ENCODE data around the gene GJD3. TPM values are rescaled to one million over a fixed set of nuclear protein-coding genes. Genes with fewer than 3 reads are reported as not detected.

GJD3 gene
- polyA plus RNA-seq, 12 donors: 0.26 TPM; not detected in 11

DNA sequence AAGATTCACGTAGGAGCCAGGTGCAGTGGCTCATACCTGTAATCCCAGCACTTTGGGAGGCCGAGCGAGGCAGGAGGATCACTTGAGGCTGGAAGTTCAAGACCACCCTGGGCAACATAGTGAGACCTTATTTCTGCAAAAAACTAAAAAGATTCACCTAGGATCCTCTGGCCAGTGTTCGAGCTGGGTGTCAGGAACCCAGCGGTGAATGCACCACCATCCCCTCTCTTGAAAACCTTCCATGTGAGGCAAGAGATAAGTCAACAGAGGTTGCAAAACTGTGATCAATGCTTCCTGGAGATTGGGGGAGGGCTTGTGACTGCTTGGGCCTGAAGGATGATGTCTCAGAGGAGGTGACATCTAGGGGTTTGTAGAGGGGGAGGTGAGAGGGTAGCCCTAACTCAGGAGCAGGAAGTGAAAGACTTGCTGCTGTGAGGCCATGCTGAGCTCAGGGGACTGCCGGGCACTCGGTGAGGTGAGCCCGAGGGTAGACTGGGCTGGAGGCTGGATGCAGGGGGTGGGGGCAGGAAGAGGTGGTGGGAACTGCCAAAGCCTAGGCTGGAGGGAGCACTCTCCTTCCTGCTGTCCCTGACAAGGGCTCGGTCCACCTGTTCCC, 11.7 kb downstream of the GJD3 start:
- DNase-seq: no peak

DNA sequence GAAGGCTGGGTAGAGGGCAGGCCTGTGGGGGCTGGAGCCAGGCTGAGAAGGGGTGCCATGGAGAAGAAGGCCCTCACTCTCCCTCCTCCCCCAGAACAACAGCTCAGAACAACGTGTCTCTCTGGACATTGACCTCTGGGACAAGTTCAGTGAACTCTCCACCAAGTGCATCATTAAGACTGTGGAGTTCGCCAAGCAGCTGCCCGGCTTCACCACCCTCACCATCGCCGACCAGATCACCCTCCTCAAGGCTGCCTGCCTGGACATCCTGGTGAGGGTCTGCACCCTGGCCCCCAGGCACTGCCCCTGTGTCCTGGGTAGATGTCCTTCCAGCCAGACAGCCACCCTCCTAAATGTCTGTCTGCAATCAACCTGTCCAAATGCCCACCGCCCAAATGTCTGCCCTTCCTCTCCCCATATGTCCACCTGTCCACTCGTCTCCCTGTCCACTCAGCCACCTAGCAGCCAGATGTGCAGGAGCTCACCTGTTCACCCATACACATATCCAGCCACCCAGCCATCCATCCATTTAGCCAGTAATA, 12.2 kb downstream of the GJD3 start:
- DNase-seq: no peak

DNA sequence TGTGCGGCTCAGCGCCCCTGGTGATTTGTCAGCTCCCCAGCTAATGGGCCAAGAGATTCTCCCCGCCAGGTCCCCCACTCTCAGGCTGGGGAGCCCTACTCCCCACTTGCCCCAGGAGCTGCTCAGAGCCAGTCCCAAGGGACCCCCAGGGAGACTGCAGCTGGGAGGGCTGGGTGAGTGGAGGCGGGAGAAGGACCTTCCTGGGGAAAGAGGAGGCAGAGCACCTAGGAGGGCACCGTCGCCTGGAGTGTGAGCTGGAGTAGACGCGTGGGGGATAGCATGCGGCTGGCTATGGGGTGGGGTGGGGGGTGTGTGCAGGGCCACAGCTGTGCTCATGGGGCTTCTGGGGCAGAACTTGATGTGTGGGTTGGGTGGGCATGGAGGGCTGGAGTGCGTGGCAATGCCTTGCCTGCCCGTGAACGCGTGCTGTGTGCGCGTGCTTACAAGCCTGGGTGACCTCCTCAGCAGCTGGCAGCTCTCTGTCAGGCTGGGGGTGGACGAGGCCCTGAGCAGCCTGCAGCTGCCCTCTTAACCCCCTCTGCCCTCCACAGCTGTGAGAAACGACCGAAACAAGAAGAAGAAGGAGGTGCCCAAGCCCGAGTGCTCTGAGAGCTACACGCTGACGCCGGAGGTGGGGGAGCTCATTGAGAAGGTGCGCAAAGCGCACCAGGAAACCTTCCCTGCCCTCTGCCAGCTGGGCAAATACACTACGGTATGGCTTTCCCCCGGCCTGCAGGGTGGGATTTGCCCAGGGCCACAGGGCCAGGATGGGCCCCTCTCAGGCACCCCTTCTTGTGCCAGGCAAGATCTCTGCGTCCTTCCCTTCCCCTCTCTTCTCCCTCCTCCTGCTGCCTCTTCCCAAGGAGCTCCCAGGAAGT, 12.9 kb downstream of the GJD3 start:
- no peak for DNase-seq

DNA sequence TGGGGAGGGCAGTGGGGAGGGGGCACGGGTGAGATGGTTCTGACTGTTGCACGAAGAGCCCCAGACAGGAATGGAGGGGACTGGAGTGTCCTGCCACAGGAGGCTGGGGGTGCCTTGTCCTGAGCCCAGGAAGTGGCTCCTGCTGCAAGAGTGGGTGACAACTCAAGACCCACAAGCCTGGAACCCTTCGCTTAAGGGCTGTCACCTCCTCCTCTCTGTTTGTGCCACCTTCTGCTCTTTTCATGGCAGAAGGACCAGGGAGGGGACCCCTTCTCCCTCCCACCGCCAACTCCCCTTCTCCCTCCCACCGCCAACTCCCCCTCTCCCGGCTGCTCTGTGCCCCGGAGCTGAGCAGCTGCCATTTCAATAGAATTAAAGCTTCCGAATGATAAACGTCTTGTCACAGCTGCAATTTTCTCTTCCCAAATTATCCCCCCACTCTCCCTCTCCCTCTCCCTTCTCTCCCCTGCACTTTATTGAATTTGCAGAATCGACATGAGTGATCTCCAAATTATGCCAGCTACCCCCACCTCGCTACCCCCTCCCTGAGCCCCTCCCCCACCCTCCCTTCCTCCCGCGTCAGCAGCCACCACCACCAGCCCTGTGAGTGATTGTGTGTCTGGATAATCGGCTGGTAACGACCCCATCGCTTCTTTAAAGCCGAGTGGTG, 13.7 kb downstream of the GJD3 start:
- DNase-seq: no peak

DNA sequence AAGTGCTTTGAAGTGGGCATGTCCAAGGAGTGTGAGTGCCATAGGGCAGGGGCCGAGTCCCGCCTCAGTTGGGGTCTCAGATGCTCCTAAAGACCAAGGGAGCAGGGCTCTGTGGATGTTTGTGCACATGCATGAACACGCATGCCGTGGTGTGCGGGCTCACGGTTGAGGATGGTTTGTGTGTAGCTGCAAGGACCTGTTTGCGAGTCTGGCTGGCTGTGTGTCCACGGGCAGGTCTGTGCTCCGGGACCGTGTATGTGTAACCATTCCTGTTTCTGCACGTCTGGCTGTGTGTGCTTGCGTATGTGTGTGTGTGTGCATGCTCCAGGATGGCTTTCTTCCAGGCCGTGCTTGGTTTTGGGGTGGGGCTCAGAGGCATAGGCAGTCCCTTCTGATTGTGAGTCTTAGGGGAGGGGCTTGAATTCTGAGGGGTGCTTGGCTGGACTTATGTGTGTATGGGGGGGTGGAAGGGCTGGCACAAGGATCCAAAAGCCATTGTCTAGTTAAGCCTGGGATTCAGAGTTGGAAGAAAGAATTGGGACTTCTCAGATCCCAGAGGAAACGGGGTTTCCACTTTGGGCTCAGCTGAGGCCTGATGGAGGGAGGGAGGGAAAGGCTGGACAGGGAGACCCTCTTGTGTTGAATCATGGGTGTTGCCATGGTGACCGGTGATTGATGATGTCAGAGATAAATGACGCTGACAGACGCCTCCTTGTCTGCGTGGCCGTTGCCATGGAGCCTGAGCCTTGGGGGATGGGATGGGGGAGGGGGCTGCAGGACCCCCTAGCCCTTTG, 14.4 kb downstream of the GJD3 start:
- DNase-seq: no peak

DNA sequence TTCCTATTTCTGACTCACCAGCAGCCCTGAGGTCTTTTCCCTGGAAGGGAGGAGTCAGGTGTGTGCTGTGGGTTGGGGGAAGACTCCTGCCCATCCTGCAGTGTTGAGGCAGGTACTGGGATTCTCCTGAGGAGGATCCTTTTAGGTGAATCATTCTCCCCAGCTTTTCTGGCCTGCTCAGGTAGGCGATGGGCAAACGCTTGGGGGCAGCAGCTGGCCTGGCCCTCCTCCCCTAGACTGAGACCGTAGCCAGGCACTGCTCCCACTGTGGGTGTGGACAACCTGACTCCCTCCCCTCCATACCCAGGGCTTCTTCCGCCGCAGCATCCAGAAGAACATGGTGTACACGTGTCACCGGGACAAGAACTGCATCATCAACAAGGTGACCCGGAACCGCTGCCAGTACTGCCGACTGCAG, 15.1 kb downstream of the GJD3 start:
- DNase-seq: no peak

DNA sequence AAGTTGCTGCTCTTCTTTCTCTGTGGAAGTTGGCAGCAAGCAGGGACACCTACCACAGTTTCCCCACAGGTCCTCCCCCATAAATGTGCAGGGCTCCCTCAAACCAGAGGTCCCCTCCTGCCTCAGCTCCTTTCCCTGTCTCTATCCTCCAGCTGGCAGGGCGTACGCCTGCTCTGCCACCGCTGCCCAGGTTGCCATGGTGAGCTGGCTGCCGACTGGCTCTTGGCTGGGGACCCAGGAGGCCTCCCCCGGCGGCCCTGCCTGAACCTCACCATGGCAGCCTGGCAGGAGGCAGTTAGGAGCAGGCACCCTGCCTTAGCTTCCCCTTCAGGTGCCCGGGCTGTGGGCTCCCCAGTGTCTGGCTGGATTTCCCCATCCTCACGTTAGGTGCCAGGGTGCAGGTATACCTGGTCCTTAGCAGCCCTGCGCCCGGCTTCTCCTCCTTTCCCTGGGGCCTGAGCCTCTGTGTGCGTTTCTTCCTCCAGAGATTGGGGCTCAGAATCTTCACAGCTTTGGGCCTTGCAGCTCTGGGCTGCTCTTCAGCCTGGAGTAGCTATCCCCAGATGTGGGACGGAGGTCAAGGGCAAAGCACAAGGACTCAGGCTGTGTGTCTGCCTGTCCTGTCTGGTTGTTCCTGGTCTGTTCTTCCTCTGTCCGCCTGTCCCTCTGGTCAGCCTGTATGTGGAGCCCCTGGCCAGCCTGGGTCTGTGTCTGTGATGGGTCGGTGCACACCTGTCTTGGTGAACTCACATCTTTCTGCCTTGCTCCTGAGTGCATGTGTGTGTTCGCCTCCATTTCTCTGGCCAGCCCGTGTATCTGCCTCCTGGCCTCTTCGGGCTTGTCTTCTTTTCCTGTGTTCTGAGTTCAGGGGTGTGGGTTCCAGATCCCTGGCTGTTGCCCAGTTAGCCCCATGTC, 15.7 kb downstream of the GJD3 start:
- DNase-seq: no peak

DNA sequence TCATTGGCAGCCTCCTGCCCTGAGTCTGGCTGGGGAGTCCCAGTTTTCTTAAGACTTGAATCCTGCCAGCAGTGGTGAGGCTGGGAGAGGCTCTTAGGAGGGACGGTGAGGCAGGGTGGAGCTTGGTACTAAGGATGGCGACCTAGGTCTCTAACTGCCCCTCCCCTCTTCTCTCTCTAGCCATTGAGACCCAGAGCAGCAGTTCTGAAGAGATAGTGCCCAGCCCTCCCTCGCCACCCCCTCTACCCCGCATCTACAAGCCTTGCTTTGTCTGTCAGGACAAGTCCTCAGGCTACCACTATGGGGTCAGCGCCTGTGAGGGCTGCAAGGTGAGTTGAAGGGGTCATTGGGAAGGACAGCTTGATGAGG, 16.4 kb downstream of the GJD3 start:
- no peak for DNase-seq

DNA sequence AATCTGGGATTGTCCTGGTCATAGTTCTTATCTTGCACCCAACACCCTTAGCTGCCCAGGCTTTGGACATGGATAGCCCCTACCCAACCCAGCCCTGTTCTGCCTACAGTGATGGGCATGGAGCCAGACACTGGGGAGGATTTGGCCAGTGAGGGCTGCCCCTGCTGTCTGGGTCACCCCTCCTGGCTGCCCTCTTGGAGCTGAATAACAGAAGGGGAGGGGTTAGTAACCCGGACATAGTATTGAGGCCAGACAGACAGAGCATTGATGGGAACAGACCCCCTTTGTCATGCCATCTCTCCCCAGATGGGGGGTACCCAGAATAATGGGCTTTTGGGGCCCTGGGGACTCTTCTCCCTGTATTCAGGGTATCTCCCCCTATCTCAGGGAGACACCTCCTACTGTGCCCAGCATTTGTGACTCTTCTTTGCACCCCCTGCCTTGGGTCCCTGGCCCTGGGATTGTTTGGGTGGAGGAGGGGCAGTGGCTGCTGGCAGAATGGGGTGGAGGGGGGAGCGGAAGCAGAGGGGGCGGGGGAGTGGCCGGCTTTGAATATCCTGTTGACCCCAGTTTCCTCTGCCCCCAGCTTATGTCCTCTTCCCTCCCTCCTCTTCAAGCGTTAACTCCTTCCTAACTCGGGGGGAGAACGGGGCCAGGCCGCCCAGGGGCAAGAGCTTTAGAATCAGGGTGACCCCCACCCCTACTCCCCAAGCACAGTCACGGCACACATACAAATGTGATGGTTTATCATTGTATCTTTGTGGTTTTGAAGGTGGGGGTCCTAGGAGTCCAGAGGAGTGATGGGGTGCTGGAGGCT, 17.0 kb downstream of the GJD3 start:
- no peak for DNase-seq

DNA sequence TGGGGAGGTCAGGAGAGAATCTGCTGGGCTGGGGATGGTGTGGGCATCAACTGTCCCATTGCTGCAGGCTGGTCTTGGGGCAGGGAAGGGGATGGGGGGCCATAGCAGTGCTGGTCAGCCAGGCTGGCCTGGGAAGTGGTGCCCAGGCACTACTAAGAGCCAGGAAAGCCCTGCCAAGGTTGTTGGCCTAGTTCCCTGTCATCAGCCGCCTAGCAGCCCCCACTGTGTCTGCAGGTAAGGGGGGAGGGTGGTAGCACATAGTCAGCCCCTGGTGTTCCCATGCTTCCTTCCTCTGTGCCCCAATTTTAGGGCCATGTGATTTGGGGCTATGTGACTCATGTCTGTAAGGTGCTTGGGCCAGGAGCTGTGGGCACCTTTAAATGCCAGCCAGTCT, 17.8 kb downstream of the GJD3 start:
- no peak for DNase-seq

DNA sequence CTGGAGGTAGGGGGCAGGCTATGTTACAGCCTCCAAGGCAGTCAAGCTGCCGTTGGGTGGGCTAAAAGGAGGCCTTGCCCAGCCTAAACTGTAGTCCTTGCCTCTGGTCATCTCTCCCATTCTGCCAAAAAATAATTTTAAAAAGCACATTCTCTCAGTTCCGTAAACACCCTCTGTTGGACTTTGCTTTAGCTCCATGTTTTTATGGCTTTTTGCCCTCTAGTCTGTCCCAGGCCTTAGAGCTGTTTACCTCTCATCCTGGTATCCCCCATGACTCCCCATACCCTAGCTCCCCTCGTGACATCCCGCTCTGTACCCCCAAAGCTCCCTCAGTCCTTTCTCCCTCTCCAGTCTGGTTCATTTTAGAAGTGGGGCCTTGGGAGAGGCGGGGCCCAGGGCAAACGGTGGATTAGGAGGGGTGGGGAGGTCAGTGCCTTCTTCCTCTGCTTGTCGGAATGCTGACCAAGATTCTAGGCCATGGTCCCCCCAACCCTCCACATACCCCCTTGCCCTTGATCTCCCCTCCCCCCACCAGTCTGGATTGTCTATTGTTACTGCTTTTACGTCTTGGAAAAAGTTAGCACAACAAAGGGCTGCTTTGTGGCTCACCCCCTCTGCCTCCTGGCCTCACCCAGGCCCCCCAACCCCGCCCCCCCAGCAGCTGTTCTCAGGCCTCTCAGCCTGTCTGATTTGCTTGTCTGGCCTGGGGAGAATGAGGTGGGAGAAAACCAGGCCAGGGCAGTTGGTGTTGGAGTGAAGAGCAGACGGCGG, 18.4 kb downstream of the GJD3 start:
- DNase-seq: no peak

DNA sequence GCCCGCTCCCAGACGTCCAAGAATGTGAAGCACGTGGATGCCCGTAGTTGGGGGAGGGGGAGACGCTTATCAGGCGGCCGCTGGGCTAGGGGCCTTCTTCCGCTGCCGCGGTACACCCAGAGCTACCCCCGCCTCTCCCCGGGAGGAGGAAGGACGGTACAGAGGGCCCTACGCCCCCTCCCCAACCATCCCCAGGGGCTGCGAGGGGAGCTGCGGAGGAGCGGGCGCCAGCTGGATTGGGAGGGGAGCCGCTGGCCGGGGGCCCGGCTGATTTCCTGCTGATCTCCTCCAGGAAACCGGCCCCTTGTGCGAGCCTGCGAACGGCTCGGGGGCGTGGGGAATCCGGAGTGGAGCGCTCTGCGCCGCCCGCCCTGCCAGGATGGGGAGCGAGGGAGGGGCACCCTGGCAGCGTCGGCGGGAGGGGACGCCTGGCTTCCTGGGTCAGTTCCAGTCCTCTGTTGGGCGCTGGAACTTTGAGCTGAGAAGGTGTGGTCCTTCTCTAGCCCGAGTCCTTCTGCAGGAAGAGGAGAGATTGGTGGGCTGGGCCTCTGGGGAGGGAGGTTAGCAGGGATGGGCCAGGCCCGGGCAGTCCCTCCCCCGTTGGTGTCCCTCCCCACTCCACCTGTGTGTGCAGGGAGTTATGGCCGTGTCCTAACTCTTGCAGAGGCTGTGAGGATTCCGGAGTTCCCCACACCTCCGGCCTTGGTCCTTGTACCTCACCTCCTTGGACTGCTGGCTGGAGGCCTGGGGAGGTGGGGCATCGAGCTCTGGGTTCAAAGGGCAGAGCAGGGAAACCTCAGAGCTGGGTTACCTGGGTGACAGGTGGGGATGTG, 19.2 kb downstream of the GJD3 start:
- peak; percentile 79 for DNase-seq

DNA sequence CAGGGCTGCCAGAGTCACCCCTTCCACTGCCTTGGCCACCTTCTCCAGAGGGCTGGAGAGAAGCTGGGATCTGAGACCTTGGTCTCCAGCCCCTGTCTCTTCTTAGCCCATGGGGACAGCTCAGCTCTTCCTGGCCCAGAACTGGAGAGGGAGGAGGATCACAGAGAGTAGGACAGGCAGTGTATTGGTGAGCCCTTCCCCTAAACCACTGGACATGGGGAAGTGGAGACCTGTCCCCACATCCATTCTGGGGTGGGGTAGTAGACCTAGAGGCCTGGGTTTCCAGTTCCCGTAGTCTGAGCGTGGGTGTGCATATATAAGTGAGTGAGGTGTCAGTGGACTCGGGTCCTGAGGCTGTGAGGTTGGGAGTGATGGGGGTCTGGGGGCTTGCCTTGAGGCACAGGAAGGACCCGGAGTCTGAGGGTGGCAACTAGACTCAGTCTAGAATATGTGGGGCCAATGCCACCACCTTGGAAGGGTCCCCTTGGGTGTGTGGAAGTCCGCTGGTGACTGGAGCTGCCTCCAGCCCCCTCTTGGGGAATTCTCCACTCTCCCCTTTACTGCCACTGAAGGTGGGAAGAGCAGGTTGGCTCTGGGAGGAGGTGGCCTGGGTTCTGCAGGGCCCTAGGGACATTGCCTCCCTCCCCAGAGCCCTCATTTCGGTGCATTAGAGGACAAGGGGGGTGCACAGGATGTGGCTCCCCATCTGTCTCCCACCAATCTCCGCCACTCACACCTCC, 19.9 kb downstream of the GJD3 start:
- DNase-seq: no peak

DNA sequence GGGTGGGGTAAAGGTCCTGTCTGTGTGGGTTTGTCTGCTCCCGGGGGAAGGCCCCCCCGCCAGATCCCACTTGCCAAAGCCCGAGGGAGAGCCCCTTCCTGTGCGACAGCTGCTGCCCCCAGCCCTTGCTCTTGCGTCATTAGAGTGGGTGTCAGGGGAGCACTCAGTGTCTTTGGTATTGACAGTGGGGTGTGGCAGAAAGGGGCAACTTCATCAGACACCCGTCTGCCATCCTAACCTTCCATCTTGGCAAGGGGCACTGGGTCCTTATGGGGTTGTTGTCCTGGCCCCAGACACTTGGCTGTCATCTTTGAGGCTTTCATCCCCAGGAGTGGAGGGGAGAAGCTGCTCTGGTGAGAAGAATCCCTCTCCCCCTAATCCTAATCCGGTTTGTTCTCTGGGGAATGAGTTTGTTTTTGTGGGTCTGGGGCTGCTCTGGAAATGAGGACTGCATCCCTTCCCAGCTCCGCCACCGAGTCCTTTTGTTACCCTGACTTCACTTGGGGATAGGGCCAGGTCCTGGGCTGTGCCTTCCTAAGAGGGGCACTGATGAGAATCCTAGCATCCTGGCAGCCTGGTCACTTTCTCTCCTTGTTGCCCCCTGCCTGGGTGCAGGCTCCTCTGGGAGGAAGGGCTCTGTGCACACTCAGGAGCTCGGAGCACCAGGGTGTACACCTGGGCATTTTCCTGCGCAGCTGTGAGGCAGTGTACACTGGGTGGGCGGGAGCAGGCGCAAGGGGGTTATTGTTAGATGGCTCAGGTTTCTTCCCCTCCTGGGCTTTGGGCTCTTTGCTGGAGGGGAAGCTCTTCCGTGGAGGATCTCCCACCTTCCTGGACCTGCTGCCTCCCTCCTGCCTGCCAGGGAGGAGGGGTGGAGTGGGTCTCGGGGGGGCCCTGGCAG, 21.1 kb downstream of the GJD3 start:
- DNase-seq: no peak

DNA sequence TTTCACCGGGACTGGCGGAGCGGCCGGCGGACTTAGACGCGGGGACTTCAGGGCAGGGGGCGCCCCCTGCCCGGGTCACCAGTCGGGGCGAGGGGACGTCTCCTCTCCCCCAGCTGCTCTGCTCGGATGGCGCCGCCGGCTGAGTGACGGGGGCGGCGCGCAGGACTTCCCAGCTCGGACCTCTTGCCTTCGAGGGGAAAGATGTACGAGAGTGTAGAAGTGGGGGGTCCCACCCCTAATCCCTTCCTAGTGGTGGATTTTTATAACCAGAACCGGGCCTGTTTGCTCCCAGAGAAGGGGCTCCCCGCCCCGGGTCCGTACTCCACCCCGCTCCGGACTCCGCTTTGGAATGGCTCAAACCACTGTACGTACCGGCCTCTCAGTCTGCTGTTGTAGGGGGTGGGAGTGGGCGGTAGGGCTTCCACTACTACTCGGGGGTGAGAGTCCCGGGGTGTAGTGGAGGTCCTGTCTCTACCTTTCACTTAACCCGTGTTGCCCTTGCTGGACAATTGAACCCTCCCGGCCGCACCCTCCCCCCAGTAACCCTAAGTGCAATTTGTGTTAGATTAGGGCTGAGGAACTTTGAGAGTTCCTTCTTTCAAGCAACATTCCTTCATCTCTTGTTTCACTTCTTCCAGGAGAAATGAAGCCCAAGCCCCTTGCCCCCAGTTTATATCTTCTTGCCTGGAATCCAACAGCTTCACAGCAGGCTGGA, 21.9 kb downstream of the GJD3 start:
- DNase-seq: no peak
